ENCODE data around the gene WDR6.

DNA sequence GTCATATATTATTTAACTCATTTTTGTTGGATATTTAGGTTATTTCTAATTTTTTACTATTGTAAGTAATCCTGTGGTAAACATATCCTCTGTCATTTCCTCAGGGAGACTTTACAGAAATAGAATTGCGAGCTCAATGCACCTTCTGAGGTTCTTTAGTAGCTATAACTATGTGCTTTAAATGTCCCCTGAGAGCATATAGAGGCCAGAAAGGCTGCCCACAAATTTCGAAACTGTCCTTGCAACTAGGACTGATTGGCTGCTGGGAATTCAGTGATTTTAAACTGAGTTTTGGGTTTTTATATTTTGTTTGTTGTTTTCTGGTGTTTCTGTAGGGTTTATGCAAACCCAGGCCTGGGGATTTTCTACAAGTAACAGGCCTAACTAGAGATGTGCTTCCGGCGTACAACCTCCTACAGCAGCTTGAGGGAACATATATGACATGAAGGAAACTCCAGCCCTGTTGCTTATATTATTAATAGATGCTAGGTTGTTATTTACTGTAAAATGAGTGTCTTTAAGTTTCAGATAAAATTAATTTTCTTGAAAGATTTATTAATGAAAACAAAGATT is 46.3 kb upstream of the WDR6 start:
- TF ChIP-seq, protein P1, sequence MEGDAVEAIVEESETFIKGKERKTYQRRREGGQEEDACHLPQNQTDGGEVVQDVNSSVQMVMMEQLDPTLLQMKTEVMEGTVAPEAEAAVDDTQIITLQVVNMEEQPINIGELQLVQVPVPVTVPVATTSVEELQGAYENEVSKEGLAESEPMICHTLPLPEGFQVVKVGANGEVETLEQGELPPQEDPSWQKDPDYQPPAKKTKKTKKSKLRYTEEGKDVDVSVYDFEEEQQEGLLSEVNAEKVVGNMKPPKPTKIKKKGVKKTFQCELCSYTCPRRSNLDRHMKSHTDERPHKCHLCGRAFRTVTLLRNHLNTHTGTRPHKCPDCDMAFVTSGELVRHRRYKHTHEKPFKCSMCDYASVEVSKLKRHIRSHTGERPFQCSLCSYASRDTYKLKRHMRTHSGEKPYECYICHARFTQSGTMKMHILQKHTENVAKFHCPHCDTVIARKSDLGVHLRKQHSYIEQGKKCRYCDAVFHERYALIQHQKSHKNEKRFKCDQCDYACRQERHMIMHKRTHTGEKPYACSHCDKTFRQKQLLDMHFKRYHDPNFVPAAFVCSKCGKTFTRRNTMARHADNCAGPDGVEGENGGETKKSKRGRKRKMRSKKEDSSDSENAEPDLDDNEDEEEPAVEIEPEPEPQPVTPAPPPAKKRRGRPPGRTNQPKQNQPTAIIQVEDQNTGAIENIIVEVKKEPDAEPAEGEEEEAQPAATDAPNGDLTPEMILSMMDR (conservative IDR thresholded peaks at IDR 0.05; ENCODE audit: low read depth, low read length) = no peak
- no peak for TF ChIP-seq EZH2 (IDR thresholded peaks at IDR 0.05; ENCODE audit: borderline replicate concordance, low read depth, low read length, poor library complexity, severe bottlenecking)

All from A673 (cell line).